GM20000 (cell line): Measurements from ENCODE around the gene TMEM121.
"Not testable (repeated sequence)": the region's sequence is repeated elsewhere in the genome, so short reads cannot be mapped to it uniquely, and the experiment has no call there.

ENCODE experiments used
- DNase-seq: peaks from one replicate; pipeline ENCODE4 v3.0.0; 2012; ENCODE audit warnings: low spot score
- CTCF ChIP-seq: IDR thresholded peaks from 2 replicates; pipeline ENCODE4 v1.5.1; 2012; ENCODE audit warnings: mild to moderate bottlenecking, control low read depth; ENCODE audit errors: extremely low read depth, missing control alignments

Gene TMEM121

GRCh38 chr14:105560048-105560669 lies 33.8 kb downstream of the TMEM121 start:
- DNase-seq, result not testable (repeated sequence)

GRCh38 chr14:105561345-105561744 lies 35.0 kb downstream of the TMEM121 start:
- not testable (repeated sequence) for DNase-seq

- no peak for DNase-seq
- TF ChIP-seq CTCF, result no peak
Observed at GRCh38 chr14:105562713-105563346, 36.4 kb downstream of the TMEM121 start.

- TF ChIP-seq CTCF, result no peak
- DNase-seq, result no peak
Observed at GRCh38 chr14:105563347-105563737, 37.0 kb downstream of the TMEM121 start.

- not testable (repeated sequence) for DNase-seq
Observed at GRCh38 chr14:105564536-105564935, 38.2 kb downstream of the TMEM121 start.

GRCh38 chr14:105565185-105565919 lies 39.0 kb downstream of the TMEM121 start:
- not testable (repeated sequence) for DNase-seq

- not testable (repeated sequence) for DNase-seq
Observed at GRCh38 chr14:105566248-105567163, 40.1 kb downstream of the TMEM121 start.

GRCh38 chr14:105567164-105568103 lies 41.1 kb downstream of the TMEM121 start:
- DNase-seq, result not testable (repeated sequence)

GRCh38 chr14:105568140-105568843 lies 41.9 kb downstream of the TMEM121 start:
- DNase-seq, result not testable (repeated sequence)

- no peak for TF ChIP-seq CTCF
- DNase-seq, result no peak
Observed at GRCh38 chr14:105568859-105569766, 42.7 kb downstream of the TMEM121 start.
